Keratinocyte (primary cell): Measurements from ENCODE around the gene ZBTB39. TPM values are rescaled to one million over a fixed set of nuclear protein-coding genes. Genes with fewer than 3 reads are reported as not detected.

Experiments used
- DNase-seq: peaks from one replicate; pipeline ENCODE4 v3.0.0-alpha.2; 2011; ENCODE audit warnings: low read depth, missing footprints, low spot score
- FAIRE-seq: peaks from 2 replicates; lab custom pipeline; 2011; peaks lifted over from hg19 to GRCh38; lab: Jason Lieb, UNC
- H2AFZ ChIP-seq: 2 replicates; pipeline ENCODE4 v1.6.0; 2012; ENCODE audit warnings: low read length, control low read depth, inconsistent platforms; ENCODE audit not compliant: control insufficient read depth
- H3K27ac ChIP-seq: 2 replicates; pipeline ENCODE4 v1.5.1; 2011; ENCODE audit warnings: low read length; ENCODE audit not compliant: control insufficient read depth, insufficient read depth
- H3K27me3 ChIP-seq: 3 replicates; pipeline ENCODE4 v1.6.0; 2011; ENCODE audit warnings: low read length; ENCODE audit not compliant: control insufficient read depth, insufficient read depth; ENCODE audit errors: extremely low read depth
- H3K36me3 ChIP-seq, 2 experiments: 2 replicates in 1 of 2; 3 replicates in 1 of 2; pipeline ENCODE4 v1.5.1; 2011; ENCODE audit warnings: low read length in 2 of 2, mild to moderate bottlenecking in 1 of 2; ENCODE audit not compliant: control insufficient read depth in 2 of 2, insufficient read depth in 2 of 2; ENCODE audit errors: extremely low read depth in 1 of 2
- H3K4me1 ChIP-seq: 3 replicates; pipeline ENCODE4 v1.5.1; 2011; ENCODE audit warnings: low read length; ENCODE audit not compliant: control insufficient read depth, insufficient read depth; ENCODE audit errors: extremely low read depth
- H3K4me2 ChIP-seq: 3 replicates; pipeline ENCODE4 v1.6.0; 2011; ENCODE audit warnings: low read depth, low read length; ENCODE audit not compliant: control insufficient read depth, insufficient read depth; ENCODE audit errors: extremely low read depth
- H3K4me3 ChIP-seq, 3 experiments: fragments of 200-600 bp in 1 of 3; sonication (generic) in 1 of 3; 2 replicates in 2 of 3; 3 replicates in 1 of 3; pipeline ENCODE4 v1.5.1; 2011 to 2016; ENCODE audit warnings: low read length in 3 of 3, mild to moderate bottlenecking in 3 of 3, control low read depth in 2 of 3, inconsistent platforms in 1 of 3, low read depth in 1 of 3, mixed read lengths in 1 of 3, mixed run types in 1 of 3, moderate library complexity in 1 of 3; ENCODE audit not compliant: control insufficient read depth in 2 of 3, insufficient read depth in 2 of 3; ENCODE audit errors: extremely low read depth in 1 of 3
- H3K79me2 ChIP-seq: 2 replicates; pipeline ENCODE4 v1.6.0; 2012; ENCODE audit warnings: low read length; ENCODE audit not compliant: control insufficient read depth, insufficient read depth
- H3K9ac ChIP-seq: 3 replicates; pipeline ENCODE4 v1.6.0; 2011; ENCODE audit warnings: low read length; ENCODE audit not compliant: control insufficient read depth, insufficient read depth; ENCODE audit errors: extremely low read depth
- H3K9me1 ChIP-seq: 3 replicates; pipeline ENCODE4 v1.6.0; 2011; ENCODE audit warnings: low read length; ENCODE audit not compliant: control insufficient read depth, insufficient read depth; ENCODE audit errors: extremely low read depth
- H3K9me3 ChIP-seq: 2 replicates; pipeline ENCODE4 v1.5.1; 2012; ENCODE audit warnings: low read depth, low read length; ENCODE audit not compliant: control insufficient read depth
- H4K20me1 ChIP-seq: 3 replicates; pipeline ENCODE4 v1.6.0; 2011; ENCODE audit warnings: low read length; ENCODE audit not compliant: control insufficient read depth, insufficient read depth; ENCODE audit errors: extremely low read depth
- EZH2 ChIP-seq: IDR thresholded peaks from one replicate; pipeline ENCODE4 v1.6.1; 2012; ENCODE audit warnings: inconsistent platforms, mild to moderate bottlenecking, low read length, moderate library complexity
- dilution Hi-C: fragments of 300-500 bp; cut with MboI; formaldehyde crosslinking; loops from one replicate; pipeline ENCODE4 v1.7.0; 2020; ENCODE audit warnings: low sequenced_read_pairs; ENCODE audit not compliant: extremely low pct_ligation_motif_present
- polyA plus RNA-seq, 5 experiments: library from polyadenylated mRNA; depleted of rRNA in 3 of 5; stranded (reverse) in 3 of 5; stranded (forward) in 1 of 5; unstranded in 1 of 5; fragments of >200 nt; gene quantifications; 1 replicate in 1 of 5; 2 replicates in 3 of 5; 3 replicates in 1 of 5; pipeline versions ENCODE4 v1.2.1 to v1.2.3, GENCODE V29; 2011 to 2012; ENCODE audit warnings: missing spikeins in 2 of 5, low read depth in 1 of 5, low replicate concordance in 1 of 5
- TF ChIP-seq, protein P1 (sequence below), 3 experiments: IDR thresholded peaks in 1 of 3; conservative IDR thresholded peaks in 1 of 3; optimal IDR thresholded peaks in 1 of 3; 2 replicates in 2 of 3; 3 replicates in 1 of 3; pipeline versions ENCODE3 to v1.5.1; 2011; ENCODE audit warnings: low read length in 3 of 3, mild to moderate bottlenecking in 3 of 3, moderate library complexity in 2 of 3, control low read depth in 1 of 3, inconsistent platforms in 1 of 3; ENCODE audit not compliant: insufficient read depth in 2 of 3; ENCODE audit errors: extremely low read depth in 1 of 3

ZBTB39 gene
- polyA plus RNA-seq, 1 donor (not counting 4 experiments of a cell fraction or from before 2014, with no cell fraction given), result 4.1 TPM

DNA sequence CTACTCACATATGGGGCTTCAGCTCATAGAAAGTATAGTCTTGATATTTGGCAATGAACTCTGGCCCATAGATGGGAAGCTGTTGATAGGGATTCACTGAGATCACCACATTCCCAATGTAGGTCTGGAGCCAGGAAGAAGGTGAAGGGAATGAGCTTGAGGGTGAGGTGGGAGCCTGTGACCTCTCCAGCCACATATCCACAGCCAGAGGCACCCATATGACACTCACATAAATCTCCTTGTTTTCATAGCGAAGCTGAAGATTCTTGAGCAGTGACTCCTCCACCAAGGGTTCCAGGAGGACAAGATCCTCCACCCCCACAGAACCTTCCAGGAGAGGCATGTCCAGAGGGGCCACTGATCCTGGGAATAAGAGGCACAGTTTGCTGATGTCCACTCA lies 41.6 kb upstream of the ZBTB39 start:
- FAIRE-seq (no peak), DNase-seq (no peak)
- H3K4me3 ChIP-seq, result no peak overlapping the region
- TF ChIP-seq, protein P1, sequence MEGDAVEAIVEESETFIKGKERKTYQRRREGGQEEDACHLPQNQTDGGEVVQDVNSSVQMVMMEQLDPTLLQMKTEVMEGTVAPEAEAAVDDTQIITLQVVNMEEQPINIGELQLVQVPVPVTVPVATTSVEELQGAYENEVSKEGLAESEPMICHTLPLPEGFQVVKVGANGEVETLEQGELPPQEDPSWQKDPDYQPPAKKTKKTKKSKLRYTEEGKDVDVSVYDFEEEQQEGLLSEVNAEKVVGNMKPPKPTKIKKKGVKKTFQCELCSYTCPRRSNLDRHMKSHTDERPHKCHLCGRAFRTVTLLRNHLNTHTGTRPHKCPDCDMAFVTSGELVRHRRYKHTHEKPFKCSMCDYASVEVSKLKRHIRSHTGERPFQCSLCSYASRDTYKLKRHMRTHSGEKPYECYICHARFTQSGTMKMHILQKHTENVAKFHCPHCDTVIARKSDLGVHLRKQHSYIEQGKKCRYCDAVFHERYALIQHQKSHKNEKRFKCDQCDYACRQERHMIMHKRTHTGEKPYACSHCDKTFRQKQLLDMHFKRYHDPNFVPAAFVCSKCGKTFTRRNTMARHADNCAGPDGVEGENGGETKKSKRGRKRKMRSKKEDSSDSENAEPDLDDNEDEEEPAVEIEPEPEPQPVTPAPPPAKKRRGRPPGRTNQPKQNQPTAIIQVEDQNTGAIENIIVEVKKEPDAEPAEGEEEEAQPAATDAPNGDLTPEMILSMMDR (optimal IDR thresholded peaks at IDR 0.05 in 1 of 3, IDR thresholded peaks at IDR 0.05 in 1 of 3, conservative IDR thresholded peaks at IDR 0.05 in 1 of 3; ENCODE audit: extremely low read depth in 1 of 3, insufficient read depth in 2 of 3, low read length in 3 of 3), result no peak
- TF ChIP-seq EZH2, result no peak
- H3K4me2 ChIP-seq, result no peak overlapping the region
- dilution Hi-C loops, result no loop called here
- peaks cover 20% of the 10 kb centered on the region for H3K27me3 ChIP-seq
- H2AFZ ChIP-seq, result no peak overlapping the region
- H3K79me2 ChIP-seq, result no peaks in the 10 kb centered on the region
- no peaks in the 10 kb centered on the region for H3K36me3 ChIP-seq
- H4K20me1 ChIP-seq, result no peaks in the 10 kb centered on the region
- no peak overlapping the region for H3K27ac ChIP-seq
- no peaks in the 10 kb centered on the region for H3K9me1 ChIP-seq
- H3K9ac ChIP-seq, result no peak overlapping the region
- H3K9me3 ChIP-seq, result no peaks in the 10 kb centered on the region
- H3K4me1 ChIP-seq, result no peaks in the 10 kb centered on the region

DNA sequence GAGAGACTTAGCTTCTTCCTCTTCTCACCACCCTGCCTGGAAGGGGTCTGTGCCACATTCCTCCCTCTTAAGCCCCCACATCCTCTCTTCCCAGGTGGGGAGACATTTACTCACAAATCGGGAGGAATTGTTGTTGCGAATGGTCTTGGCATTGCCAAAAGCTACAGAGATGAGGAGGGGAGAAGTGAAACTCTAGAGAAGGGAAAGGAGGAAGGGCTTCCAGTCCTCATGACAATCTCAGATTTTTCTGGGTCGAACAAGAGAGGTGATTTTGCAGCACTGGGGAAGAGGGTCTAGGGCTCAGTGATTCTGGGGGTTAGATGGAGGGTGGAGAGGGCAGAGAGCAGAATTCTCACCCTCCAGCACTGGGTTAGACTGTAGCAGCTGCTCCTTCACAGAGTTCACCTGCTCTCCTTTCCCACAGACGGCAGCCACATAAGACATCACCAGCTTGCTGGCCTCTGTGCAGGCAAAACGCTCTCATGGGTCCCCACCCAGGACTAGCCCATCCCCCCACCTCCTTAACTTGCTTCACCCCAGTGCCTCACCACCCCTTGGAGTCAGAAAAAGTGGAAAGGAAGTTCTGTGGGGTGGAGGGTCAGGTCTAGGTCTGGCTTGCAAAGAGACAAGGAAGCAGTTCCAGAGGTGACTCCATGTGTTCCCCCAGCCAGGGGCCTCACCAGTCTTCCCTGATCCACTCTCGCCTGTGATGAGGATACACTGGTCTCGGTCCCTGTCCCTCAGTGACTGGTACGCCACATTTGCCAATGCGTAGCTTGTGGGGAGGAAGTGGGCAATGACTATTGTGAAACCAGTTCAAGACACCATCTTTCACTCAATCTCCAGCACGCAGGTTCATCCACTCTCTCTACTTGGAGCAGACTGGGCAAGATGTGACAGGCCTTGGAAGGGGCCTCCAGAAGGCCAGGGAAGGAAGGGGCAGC lies 40.9 kb upstream of the ZBTB39 start:
- TF ChIP-seq EZH2, result no peak
- TF ChIP-seq, protein P1 (optimal IDR thresholded peaks at IDR 0.05 in 1 of 3, IDR thresholded peaks at IDR 0.05 in 1 of 3, conservative IDR thresholded peaks at IDR 0.05 in 1 of 3; ENCODE audit: extremely low read depth in 1 of 3, insufficient read depth in 2 of 3, low read length in 3 of 3), result no peak
- DNase-seq (no peak), FAIRE-seq (no peak)
- H2AFZ ChIP-seq, result no peak overlapping the region
- dilution Hi-C loops, result no loop called here
- no peak overlapping the region for H3K9ac ChIP-seq
- peaks cover 20% of the 10 kb centered on the region for H3K27me3 ChIP-seq
- H3K4me1 ChIP-seq, result no peaks in the 10 kb centered on the region
- no peak overlapping the region for H3K4me2 ChIP-seq
- no peaks in the 10 kb centered on the region for H3K79me2 ChIP-seq
- no peaks in the 10 kb centered on the region for H4K20me1 ChIP-seq
- no peak overlapping the region for H3K27ac ChIP-seq
- no peak overlapping the region for H3K4me3 ChIP-seq
- H3K9me3 ChIP-seq, result no peaks in the 10 kb centered on the region
- no peaks in the 10 kb centered on the region for H3K9me1 ChIP-seq
- H3K36me3 ChIP-seq, result no peaks in the 10 kb centered on the region
